Fibroblast of mammary gland (primary cell): ENCODE data around the gene GNPAT.
A peak's percentile ranks its signal among the peaks of the same experiment; 100 is the strongest.

Source experiments
- DNase-seq: peaks from one replicate; pipeline ENCODE4 v3.0.0-alpha.2; 2010; ENCODE audit warnings: low read depth
- H3K4me3 ChIP-seq: 2 replicates; pipeline ENCODE4 v1.5.1; 2011; ENCODE audit warnings: low read depth, mild to moderate bottlenecking, low read length, moderate library complexity; ENCODE audit not compliant: control insufficient read depth
- TF ChIP-seq, protein P1 (sequence below): conservative IDR thresholded peaks from 2 replicates; pipeline ENCODE4 v1.5.1; 2011; ENCODE audit warnings: low read depth, low read length, inconsistent platforms; ENCODE audit not compliant: control insufficient read depth, insufficient read depth

Gene GNPAT

DNA sequence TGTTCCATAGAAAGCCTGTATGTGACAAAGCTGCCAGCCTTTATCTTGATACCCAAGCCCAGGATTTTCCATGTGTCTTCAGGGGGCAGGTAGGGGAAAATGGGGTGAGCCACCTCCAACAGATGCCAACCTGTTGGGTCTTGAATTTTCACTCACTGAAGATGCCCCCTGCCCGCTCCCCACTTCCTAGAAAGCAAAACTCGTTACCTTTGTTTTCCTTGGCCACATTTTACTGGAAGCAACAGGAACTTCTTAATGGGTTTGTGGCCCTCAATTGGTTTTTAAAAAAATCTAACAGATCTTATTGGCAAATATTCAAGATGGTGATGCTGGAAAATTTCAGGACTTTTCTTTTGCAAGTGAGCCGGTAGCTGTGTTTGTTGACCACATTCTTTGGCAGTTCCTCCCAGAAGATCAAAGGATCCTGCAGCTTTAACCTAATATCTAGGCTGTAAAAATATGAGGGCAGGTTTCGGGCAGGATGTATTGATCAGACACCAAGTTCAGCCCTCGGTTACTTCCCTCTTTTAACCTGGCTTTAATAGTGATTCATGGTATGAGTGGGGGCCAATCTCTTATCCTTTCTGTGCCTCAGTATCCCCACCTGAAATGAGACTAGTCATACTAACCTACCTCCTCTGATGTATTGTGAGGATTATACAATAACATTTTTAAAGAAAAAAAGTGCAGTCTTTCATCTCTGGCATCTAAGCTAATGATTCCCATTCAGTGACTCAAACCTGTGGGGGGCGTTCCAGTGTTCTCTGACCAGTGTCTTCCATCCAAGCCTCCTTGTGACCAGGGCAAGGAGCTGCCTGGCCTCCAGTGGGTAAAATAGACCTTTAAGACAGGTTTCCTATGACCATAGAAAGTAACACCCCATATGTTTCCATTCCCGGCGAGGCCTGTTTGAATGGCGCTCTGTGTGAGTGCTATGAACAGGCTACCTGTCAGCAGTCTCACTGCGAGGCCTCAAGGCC is 21.3 kb upstream of the GNPAT start:
- no peak for DNase-seq
- H3K4me3 ChIP-seq = no peak overlapping the region
- TF ChIP-seq, protein P1, sequence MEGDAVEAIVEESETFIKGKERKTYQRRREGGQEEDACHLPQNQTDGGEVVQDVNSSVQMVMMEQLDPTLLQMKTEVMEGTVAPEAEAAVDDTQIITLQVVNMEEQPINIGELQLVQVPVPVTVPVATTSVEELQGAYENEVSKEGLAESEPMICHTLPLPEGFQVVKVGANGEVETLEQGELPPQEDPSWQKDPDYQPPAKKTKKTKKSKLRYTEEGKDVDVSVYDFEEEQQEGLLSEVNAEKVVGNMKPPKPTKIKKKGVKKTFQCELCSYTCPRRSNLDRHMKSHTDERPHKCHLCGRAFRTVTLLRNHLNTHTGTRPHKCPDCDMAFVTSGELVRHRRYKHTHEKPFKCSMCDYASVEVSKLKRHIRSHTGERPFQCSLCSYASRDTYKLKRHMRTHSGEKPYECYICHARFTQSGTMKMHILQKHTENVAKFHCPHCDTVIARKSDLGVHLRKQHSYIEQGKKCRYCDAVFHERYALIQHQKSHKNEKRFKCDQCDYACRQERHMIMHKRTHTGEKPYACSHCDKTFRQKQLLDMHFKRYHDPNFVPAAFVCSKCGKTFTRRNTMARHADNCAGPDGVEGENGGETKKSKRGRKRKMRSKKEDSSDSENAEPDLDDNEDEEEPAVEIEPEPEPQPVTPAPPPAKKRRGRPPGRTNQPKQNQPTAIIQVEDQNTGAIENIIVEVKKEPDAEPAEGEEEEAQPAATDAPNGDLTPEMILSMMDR = no peak

- H3K4me3 ChIP-seq = no peak overlapping the region
- no peak for DNase-seq
- TF ChIP-seq, protein P1 = no peak
These were observed 20.2 kb upstream of the GNPAT start for GRCh38 chr1:231220801-231221200.

DNA sequence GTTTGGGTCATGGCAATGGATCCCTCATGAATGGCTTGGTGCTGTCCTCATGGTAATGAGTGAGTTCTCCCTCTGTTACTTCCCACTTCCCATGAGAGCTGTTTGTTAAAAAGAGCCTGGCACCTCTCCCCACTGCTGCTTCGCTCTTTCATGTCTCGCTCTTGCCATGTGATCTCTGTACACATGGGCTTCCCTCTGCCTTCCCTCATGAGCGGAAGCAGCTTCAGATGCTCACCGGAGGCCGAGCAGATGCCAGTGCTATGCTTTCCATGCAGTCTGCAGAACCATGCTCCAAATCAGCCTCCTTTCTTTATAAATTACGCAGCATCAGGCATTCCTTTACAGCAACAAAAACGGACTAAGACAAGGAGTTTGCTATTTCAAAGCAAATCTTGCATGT is 14.9 kb upstream of the GNPAT start:
- no peak overlapping the region for H3K4me3 ChIP-seq
- no peak for DNase-seq
- TF ChIP-seq, protein P1 = no peak

GRCh38 chr1:231231511-231231910 is 9.5 kb upstream of the GNPAT start:
- DNase-seq = no peak
- TF ChIP-seq, protein P1 = no peak
- no peak overlapping the region for H3K4me3 ChIP-seq

GRCh38 chr1:231232870-231233734 is 7.9 kb upstream of the GNPAT start:
- TF ChIP-seq, protein P1 = no peak
- H3K4me3 ChIP-seq = no peak overlapping the region
- DNase-seq = no peak

DNA sequence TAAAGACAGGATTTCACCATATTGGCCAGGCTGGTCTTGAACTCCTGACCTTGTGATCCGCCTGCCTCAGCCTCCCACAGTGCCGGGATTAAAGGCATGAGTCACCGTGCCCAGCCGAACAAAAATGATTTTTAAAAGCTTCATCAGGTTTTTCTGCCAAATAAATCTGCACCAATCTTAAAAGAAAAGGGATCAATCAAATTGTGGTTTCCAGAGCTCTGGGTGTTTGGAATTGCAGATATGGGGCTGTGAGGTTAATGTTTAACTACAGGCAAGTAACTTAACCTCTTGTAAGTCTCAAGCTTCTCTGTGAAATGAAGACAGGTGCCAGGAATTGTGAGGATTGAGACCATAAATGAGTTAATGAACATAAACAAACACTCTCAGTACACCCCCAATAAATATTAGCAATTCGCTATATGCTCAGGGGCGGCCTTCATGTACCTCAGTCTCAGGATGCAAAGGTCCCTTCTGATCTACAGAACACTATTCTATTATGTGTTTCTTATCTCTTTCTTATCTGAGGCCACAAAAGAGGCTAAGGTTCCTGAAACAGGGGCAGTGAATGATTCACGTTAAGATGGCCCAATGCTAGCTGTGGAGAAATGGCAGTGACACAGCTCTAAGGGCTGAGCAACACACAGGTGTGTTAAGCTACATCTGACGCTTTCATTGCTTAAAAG is 7.1 kb upstream of the GNPAT start:
- H3K4me3 ChIP-seq = no peak overlapping the region
- TF ChIP-seq, protein P1 = no peak
- peak; percentile 18 for DNase-seq
